ENCODE data around the gene SURF4.
"Not testable (repeated sequence)": the region's sequence is repeated elsewhere in the genome, so short reads cannot be mapped to it uniquely, and the experiment has no call there.

Gene SURF4

GRCh38 chr9:133397370-133397769 lies 21.5 kb upstream of the SURF4 start:
- no peak for FAIRE-seq

- no peak for FAIRE-seq
Measured at GRCh38 chr9:133396952-133397351, 21.1 kb upstream of the SURF4 start.

DNA sequence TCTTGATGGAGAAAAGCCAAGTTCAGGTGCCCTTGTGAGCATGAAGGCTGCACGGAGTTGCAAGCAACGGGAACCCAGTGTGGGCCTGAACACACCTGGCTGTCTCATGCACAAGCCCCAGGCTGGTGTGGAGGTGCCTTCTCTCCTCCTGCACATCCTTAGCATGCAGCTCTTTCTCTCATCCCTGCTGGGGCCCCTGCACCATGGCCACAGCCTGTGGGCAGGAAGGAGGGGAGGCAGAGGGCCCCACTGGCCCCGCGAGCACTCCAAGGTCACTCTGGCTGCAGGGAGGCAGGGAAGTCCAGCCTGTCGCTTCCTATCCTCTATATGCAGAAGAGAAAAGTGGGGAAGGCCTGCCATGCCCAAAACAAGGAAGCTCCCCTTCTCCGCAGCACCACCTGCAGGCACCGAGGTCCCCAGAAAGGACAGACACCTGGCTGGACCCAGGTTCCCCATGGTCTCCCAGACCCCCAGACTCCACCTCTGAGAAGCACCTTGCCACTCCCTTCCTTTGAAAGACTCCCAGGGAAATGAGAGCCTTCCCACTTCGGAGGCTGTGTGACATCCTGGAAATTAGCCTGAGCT lies 18.9 kb upstream of the SURF4 start:
- no peak for FAIRE-seq

GRCh38 chr9:133393399-133393798 lies 17.5 kb upstream of the SURF4 start:
- FAIRE-seq: no peak

- FAIRE-seq: not testable (repeated sequence)
Measured at GRCh38 chr9:133392308-133392707, 16.4 kb upstream of the SURF4 start.

DNA sequence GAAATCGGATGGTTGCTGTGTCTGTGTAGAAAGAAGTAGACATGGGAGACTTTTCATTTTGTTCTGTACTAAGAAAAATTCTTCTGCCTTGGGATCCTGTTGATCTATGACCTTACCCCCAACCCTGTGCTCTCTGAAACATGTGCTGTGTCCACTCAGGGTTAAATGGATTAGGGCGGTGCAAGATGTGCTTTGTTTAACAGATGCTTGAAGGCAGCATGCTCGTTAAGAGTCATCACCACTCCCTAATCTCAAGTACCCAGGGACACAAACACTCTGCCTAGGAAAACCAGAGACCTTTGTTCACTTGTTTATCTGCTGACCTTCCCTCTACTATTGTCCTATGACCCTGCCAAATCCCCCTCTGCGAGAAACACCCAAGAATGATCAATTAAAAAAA lies 15.6 kb upstream of the SURF4 start:
- FAIRE-seq: not testable (repeated sequence)

DNA sequence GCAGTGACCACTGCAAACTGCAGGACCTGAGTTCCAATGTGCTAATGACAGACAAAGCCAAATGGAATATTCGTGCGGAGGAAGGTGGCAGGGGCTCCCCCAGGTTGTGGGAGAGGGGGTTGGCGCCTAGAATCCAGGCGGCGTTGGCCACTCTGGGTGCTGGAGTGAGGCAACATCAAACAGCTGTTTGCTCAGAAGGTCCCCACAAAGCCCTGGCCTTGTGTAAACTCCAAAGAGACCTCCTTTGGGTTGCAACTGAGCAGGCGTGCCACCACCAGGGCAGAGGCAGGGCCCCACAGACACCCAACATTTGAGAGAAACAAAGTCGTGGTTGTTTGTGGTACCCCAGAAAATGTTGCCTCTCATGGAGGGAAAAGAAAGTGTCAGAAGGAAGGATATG lies 14.9 kb upstream of the SURF4 start:
- FAIRE-seq: no peak

GRCh38 chr9:133389562-133389961 lies 13.7 kb upstream of the SURF4 start:
- FAIRE-seq: no peak

DNA sequence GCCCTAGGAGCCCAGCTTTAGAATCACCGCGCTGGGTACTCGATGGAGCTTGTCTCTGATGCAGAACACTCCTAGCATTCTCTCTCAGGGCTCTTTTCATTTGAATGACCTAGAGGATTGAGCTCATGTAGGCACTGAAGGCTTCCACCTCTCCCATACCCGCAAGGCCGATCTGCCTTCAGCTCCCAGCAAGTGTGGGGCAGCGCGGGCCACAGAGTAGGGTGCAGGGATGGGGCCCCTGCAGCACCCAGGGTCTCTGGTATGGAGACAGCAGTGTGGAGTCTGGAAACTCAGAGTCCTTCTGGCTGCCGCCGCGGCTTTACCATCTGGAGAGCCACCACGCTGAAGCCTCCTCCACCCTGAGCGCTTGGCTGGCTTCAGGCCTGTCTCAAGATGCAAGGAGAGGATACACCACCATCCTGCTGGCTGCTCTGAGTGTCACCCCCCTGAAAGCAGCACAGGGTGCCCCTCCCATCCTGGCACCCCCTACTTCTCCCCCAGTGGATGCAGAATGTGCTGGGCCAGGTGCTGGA lies 13.2 kb upstream of the SURF4 start:
- no peak for FAIRE-seq

DNA sequence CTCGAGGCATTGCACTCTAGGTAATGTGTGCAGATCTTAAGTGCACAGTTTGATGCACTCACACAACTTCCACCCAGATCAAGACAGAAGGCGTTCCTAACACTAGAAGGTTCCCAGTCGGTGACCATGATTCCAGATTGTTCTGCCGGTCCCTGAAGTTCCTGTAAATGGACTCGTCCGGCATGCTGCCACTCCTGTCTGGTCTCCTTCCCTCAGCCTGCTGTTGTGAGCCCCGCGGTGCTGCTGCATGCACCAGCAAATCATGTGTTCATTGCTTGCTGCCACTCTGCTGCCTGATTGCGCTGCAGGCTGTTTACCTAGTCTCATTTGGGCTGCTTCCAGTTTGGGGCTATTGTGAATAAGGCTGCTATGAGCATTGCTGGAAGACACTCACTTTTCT lies 11.8 kb upstream of the SURF4 start:
- FAIRE-seq: no peak

- no peak for FAIRE-seq
Measured at GRCh38 chr9:133386338-133386737, 10.5 kb upstream of the SURF4 start.

DNA sequence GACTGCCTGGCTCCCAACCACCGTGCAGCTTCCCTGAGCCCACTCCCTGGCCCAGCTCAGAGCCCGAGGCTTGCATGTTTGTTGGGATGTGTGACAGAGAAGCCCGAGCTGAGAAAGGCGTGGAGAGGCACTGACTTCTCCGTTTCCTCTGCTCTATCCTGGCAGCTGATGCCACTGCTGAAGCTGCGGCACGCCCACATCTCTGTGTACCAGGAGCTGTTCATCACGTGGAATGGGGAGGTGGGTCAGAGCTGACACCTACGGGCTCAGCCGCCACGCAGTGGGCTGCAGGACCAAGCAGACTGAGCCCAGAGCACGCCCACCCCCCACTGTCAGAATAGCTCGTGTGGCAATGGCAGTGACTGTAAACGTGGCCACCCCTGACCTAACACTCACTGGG lies 9.6 kb upstream of the SURF4 start:
- FAIRE-seq: no peak

DNA sequence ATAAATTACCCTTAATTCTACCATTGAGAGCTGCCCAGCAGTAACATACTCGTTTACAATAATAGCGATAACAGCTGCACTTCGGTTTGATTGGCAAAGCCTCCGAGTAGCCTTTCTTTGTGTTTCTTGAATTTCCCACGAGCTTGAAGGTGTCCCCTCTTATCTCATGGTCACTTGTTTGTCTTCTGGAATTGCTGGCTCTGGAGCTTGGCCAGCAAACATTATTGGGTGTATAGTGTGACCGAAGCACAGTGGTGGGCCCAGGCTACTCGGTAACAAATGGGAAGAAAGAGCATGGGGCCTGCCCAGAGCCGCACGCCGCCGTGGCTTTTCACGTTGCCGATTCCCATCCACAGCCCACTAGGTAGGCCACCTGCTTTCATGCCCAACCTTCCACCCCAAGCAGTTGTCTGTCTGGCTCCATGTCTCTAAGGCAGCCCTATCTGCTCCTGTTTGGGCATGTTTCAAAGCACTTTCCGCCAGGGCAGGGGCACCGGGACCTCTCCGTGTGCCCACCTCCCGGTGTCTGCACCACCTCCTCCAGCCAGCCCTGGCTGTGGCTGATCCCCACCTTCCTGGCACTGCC lies 9.0 kb upstream of the SURF4 start:
- no peak for FAIRE-seq

- no peak for FAIRE-seq
Measured at GRCh38 chr9:133383438-133383837, 7.6 kb upstream of the SURF4 start.

GRCh38 chr9:133382507-133383141 lies 6.8 kb upstream of the SURF4 start:
- FAIRE-seq: no peak

DNA sequence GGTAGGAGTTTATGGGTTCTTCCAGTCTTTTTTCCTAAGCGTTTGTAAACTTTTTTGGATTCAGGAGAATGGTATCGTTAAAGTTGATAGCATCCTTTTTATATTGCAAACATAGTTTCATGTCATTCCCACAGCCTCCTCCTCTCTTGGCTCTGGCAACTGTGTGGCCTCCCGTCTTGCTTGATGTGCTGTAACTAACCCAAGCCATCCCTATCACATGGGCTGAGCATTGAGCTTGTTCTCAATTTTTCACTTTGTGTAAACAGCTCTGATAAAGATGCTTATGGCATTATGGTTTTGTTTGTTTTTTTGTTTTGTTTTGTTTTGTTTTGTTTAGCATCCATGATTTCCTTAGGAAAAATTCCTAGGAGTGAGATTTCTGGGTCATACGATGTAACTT lies 4.9 kb upstream of the SURF4 start:
- no peak for FAIRE-seq

DNA sequence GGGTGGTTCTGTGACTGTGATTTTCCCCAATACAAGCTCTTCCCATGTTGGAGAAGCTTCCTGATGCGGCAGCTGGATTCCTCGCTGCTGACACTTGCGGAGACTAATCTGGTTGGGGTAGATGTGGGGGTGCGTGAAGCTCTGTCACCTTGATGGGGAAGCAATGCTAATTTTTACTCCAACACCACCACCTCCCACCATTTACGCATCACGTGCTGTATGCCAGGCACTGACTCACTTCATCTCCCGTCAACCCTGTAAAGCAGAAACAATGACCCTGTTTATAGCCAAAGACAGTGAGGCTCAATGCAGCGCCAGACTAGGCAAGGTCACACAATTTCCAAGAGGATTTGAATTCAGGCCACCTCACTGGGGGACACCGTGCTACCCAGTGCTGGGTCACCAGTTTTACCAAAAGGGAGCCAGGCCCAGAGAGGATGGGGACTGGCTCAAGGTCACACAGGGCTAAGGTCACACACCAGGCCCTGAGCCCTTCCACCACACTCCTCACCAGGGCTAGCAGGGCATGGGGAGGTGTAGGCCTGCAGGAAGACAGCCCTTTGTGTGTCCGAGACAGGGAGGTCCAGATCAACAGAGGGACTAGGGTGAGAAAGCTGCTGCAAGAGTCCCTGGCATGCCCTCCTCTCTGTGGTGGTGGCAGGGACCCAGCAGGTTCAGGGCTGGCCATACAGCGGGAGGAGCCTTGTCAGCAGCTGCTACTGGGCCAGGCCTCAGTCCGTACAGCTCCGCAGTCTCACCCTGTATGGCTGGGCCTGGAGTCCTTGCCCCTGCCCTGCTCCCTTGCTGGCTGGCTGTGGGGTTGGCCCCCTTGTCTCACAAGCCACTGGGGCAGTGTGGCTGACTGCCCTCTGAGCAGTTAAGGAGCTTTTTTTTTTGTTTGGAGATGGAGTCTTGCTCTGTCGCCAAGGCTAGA lies 3.6 kb upstream of the SURF4 start:
- no peak for FAIRE-seq

DNA sequence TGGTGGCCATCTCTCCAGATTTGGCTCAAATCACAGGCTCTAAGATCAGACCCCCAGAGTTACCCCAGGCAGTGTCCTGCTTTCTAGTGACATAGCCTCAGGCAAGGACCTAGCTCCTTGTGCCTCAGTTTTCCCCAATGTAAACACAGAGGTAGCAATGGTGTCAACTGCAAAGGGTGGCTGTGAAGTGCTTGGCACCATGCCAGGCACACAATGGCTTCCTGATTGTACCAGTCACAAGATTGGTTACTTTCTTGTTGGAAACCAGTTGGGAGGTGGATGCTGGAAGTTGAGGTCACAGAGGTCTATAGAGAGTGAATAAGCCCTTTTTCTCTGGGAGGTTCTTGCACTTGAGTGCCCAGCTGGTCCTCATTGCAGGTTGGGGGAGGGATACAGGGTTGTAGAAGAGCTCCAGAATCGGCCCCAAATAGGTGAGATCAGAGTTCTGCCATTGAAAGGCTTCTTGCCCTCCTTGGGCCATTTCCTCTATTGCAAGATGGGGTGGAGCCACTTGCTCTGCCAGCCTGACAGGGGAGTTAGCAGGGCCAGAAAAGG lies 2.6 kb upstream of the SURF4 start:
- no peak for FAIRE-seq

DNA sequence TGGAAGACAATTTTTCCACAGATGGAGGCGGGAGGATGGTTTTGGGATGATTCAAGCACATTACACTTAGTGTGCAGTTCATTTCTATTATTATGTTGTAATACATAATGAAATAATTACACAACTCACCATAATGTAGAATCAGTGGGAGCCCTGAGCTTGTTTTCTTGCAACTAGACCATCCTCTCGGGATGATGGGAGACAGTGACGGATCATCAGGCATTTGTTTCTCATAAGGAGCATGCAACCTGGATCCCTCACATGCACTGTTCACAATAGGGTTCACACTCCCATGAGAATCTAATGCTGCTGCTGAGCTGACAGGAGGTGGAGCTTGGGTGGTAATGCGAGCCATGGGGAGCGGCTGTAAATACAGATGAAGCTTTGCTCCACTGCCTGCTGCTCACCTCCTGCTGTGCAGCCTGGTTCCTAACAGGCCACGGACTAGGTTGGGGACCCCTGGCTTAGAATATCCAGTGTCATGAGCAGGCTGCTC lies 1.9 kb upstream of the SURF4 start:
- no peak for FAIRE-seq

DNA sequence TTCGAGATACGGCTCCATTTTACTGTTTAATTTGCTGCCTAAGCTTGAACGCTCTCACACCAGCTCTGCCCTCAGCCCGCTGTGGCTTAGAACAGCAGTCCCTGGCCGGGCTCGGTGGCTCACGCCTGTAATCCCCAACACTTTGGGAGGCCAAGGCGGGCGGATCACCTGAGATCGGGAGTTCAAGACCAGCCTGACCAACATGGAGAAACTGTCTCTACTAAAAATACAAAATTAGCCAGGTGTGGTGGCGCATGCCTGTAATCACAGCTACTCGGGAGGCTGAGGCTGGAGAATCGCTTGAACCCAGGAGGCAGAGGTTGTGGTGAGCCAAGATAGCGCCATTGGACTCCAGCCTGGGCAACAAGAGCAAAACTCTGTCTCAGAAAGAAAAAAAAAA lies 1.4 kb upstream of the SURF4 start:
- not testable (repeated sequence) for FAIRE-seq

DNA sequence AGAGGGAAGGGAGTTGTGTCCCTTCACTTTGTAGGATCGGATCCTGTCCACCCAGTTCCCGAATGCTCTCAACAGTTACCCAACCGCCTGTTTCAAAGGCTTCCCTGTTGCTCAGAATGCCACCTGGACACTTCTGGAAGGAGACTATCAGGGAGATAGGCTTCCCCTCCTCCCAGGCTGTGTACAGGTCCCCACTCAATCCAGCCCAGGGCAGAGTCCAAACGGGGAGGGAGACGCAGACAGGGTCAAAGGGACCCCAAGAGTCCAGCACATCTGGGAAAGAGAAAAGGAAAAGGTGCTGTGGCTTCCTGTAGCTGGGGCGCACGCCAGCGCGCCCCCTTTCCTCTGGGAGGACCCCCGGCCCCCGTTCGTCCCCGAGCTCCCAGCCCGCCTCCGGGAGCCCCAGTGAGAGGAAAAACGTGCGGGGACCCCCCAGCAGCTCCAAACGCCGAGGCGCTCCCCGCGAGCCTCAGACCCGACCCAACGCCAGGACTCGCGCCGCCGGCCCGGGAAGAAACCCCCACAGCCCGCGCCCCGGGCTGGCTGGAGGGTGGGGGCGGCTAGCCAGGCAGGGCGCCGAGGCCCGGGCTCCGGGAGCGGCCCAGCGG lies 640 bp downstream of the SURF4 start:
- FAIRE-seq: no peak

- no peak for FAIRE-seq
Measured at GRCh38 chr9:133374612-133375115, 1.2 kb downstream of the SURF4 start.
